ENCODE data around the gene HMX1. TPM values are rescaled to one million over a fixed set of nuclear protein-coding genes. Genes with fewer than 3 reads are reported as not detected.

HMX1 gene
- total RNA-seq, 2 experiments from 2014 or later, result not detected

DNA sequence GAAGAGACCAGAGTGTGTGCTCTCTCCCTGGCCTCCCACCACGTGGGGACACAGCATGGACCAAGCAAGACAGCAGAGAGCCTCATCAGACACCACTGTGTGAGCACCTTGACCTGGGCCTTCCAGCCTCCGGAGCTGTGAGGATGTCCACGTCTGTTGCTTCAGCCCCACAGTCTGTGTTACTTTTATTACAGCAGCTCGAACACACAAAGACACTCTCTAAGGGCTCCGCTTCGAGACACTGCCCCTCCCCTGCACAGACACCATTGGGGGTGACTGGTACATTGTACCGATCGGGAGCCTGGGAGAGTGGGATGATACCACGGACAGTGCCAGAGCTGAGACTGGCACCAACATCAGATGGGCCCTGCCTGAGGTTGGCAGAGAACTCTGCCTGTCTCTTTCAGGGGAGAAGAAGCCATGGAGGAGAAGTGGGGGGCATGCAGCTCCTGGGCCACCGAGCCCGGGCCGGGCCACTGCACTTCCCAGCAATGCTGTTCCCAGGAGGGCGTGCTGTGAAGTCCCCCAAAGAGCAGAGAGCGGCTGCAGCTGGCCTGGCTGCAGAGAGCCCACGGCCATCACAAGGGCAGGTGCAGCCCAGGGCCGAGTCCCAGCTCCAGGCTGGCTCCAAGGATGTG, 48.1 kb upstream of the HMX1 start:
- ChIA-PET POLR2A (no interaction called here), CTCF (no interaction called here)
- peaks cover 6% of the 10 kb centered on the region for H3K9me3 Mint-ChIP-seq
- peaks cover 23% of the 10 kb centered on the region for H3K27me3 Mint-ChIP-seq
- Histone ChIP-seq H3K27me3 (ENCODE audit: control insufficient read depth in 1 of 2, insufficient read depth in 2 of 2, low read length in 2 of 2) (peaks cover 6 to 24% of the 10 kb centered on the region in 2 experiments), H3K9me3 (ENCODE audit: control insufficient read depth in 1 of 2, insufficient read depth in 1 of 2, low read length in 2 of 2) (peaks cover 11 to 19% of the 10 kb centered on the region in 2 experiments), H3K4me1 (ENCODE audit: insufficient read depth, low read length) (peaks cover 5% of the 10 kb centered on the region), H3K36me3 (ENCODE audit: insufficient read depth, low read length) (no peaks in the 10 kb centered on the region), H3K27ac (ENCODE audit: low read depth in 1 of 2, low read length in 2 of 2) (no peak overlapping the region), H3K4me3 (ENCODE audit: low read length) (no peak overlapping the region)
- H3K4me3 Mint-ChIP-seq, result no peak overlapping the region
- ATAC-seq (ENCODE audit: poor library complexity) (no peak), DNase-seq (peak in 1 of 14 experiments; percentile 10)
- H3K36me3 Mint-ChIP-seq (ENCODE audit: low read depth), result no peaks in the 10 kb centered on the region
- intact Hi-C loops (cut with DNase I, micrococcal nuclease), result loop anchor here (5.0 to 10.0 kb wide), 2 partner anchors 315 to 677 kb away; no protein-coding TSS in a partner anchor
- TF ChIP-seq, protein P1, sequence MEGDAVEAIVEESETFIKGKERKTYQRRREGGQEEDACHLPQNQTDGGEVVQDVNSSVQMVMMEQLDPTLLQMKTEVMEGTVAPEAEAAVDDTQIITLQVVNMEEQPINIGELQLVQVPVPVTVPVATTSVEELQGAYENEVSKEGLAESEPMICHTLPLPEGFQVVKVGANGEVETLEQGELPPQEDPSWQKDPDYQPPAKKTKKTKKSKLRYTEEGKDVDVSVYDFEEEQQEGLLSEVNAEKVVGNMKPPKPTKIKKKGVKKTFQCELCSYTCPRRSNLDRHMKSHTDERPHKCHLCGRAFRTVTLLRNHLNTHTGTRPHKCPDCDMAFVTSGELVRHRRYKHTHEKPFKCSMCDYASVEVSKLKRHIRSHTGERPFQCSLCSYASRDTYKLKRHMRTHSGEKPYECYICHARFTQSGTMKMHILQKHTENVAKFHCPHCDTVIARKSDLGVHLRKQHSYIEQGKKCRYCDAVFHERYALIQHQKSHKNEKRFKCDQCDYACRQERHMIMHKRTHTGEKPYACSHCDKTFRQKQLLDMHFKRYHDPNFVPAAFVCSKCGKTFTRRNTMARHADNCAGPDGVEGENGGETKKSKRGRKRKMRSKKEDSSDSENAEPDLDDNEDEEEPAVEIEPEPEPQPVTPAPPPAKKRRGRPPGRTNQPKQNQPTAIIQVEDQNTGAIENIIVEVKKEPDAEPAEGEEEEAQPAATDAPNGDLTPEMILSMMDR (IDR thresholded peaks at IDR 0.05), result no peak
- no peaks in the 10 kb centered on the region for H3K4me1 Mint-ChIP-seq (ENCODE audit: low read depth)
- no peak overlapping the region for H3K27ac Mint-ChIP-seq

DNA sequence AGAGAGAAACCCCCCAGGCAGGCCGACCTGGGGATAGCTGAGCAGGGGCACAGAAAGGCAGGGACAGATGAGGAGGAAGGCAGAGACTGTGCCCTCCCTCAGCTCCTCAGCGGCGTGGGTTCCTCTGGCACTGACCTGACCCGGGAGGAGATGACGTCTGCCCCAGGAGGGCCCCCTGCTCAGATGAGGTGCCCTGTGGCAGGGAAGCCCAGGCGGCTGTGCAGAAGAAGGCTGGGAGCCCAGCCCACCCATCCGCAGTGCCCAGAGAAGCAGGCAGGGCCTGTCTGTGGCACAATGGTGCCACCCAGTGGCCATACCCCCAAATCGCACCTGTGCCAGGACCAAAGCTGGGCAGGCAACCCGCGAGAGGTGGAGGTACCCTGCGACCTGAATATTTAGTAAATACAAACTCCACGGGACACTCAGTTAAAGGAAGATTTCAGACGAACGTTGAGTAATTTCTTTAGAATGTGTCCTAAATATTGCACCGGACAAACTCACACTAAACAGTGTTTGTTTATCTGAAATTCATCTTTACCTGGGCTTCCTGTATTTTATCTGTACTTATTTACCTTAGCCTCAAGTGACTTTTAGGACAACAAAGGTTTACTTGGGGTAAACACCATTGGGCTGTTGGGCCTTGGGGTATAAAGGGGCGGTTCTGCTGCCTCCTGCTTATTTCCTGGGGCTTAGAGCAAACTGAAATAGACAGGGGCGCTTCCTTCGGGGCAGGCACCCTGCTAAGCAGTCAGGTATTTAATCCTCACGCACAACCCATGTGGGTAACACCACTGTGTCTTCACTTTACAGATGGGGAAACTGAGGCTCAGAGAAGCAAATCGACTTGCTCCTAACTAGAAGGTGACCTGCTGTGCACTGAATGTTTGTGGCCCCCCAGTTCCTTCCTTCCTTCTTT, 46.5 kb upstream of the HMX1 start:
- Mint-ChIP-seq H3K36me3 (ENCODE audit: low read depth) (no peaks in the 10 kb centered on the region), H3K4me1 (ENCODE audit: low read depth) (no peaks in the 10 kb centered on the region), H3K9me3 (peaks cover under 1% of the 10 kb centered on the region), H3K27ac (no peak overlapping the region), H3K4me3 (no peak overlapping the region), H3K27me3 (peaks cover 23% of the 10 kb centered on the region)
- intact Hi-C loops (cut with DNase I, micrococcal nuclease), result loop anchor here in 1 of 2 experiments (10.0 kb wide), 1 partner anchor 313 kb away; no protein-coding TSS in a partner anchor
- H3K4me3 ChIP-seq (ENCODE audit: low read length), result no peak overlapping the region
- TF ChIP-seq, protein P1 (IDR thresholded peaks at IDR 0.05), result peak; percentile 57
- H3K4me1 ChIP-seq (ENCODE audit: insufficient read depth, low read length), result peaks cover 5% of the 10 kb centered on the region
- no peaks in the 10 kb centered on the region for H3K36me3 ChIP-seq (ENCODE audit: insufficient read depth, low read length)
- ChIA-PET CTCF (interaction anchor here (0.6 kb wide), 2 partner anchors 18 to 23 kb away, joined by 3 to 4 read pairs; no protein-coding TSS in a partner anchor), POLR2A (no interaction called here)
- peak; percentile 65 for ATAC-seq (ENCODE audit: poor library complexity)
- no peak overlapping the region for H3K27ac ChIP-seq (ENCODE audit: low read depth in 1 of 2, low read length in 2 of 2)
- peaks cover 9 to 11% of the 10 kb centered on the region in 2 experiments for H3K9me3 ChIP-seq (ENCODE audit: control insufficient read depth in 1 of 2, insufficient read depth in 1 of 2, low read length in 2 of 2)
- peak in 13 of 14 experiments; percentile 23 to 69 (median 53) for DNase-seq
- peaks cover 6 to 24% of the 10 kb centered on the region in 2 experiments for H3K27me3 ChIP-seq (ENCODE audit: control insufficient read depth in 1 of 2, insufficient read depth in 2 of 2, low read length in 2 of 2)

DNA sequence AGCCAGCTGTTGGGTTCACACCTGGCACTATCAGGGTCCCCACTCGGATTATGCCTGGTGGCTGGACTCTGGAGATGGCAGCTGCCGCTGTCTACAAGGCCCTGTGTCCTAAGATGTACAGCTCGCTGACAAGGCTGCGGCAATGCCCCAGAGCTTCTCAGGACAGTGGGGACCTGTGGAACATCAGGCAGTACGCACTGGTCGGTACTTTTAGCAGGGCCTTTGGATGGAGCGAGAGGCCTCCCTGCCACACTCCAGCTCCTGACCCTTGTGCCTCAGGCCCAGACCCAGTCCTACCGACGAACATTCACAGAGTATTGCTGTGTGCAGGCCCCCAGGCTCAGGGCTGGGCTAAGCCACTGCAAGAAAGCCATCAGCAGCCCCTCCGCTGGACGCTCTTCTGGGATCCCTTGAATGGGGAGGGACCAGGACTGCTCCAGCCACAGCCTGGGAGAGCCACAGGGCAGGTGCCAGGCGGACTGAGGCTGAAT, 45.7 kb upstream of the HMX1 start:
- DNase-seq (peak in 2 of 14 experiments; percentile 6 to 25), ATAC-seq (ENCODE audit: poor library complexity) (no peak)
- intact Hi-C loops (cut with DNase I, micrococcal nuclease), result loop anchor here in 1 of 2 experiments (10.0 kb wide), 1 partner anchor 313 kb away; no protein-coding TSS in a partner anchor
- ChIA-PET CTCF (no interaction called here), POLR2A (no interaction called here)
- TF ChIP-seq, protein P1 (IDR thresholded peaks at IDR 0.05), result no peak
- Mint-ChIP-seq H3K36me3 (ENCODE audit: low read depth) (no peaks in the 10 kb centered on the region), H3K4me3 (no peak overlapping the region), H3K9me3 (no peaks in the 10 kb centered on the region), H3K4me1 (ENCODE audit: low read depth) (no peaks in the 10 kb centered on the region), H3K27me3 (peaks cover 23% of the 10 kb centered on the region), H3K27ac (no peak overlapping the region)
- Histone ChIP-seq H3K27ac (ENCODE audit: low read depth in 1 of 2, low read length in 2 of 2) (no peak overlapping the region), H3K36me3 (ENCODE audit: insufficient read depth, low read length) (no peaks in the 10 kb centered on the region), H3K27me3 (ENCODE audit: control insufficient read depth in 1 of 2, insufficient read depth in 2 of 2, low read length in 2 of 2) (peaks cover 6 to 24% of the 10 kb centered on the region in 2 experiments), H3K4me3 (ENCODE audit: low read length) (no peak overlapping the region), H3K4me1 (ENCODE audit: insufficient read depth, low read length) (peaks cover 5% of the 10 kb centered on the region), H3K9me3 (ENCODE audit: control insufficient read depth in 1 of 2, insufficient read depth in 1 of 2, low read length in 2 of 2) (peaks cover 1 to 5% of the 10 kb centered on the region in 2 experiments)
